Panc1 (cell line): ENCODE data around the gene RPS6KB1.

ENCODE experiments used
- CTCF ChIP-seq: fragments of 450-650 bp; IDR thresholded peaks from 2 replicates; pipeline ENCODE4 v1.5.1; 2017; ENCODE audit warnings: mild to moderate bottlenecking
- POLR2AphosphoS5 ChIP-seq: IDR thresholded peaks from 2 replicates; pipeline ENCODE4 v1.6.1; 2012; ENCODE audit warnings: mild to moderate bottlenecking, low read depth, low read length, moderate library complexity
- REST ChIP-seq, 2 experiments: IDR thresholded peaks; 2 replicates each; pipeline ENCODE4 v1.6.1; 2011 to 2012; ENCODE audit warnings: low read depth in 2 of 2, control low read depth in 1 of 2, low read length in 1 of 2, mild to moderate bottlenecking in 1 of 2, moderate library complexity in 1 of 2; ENCODE audit not compliant: insufficient read depth in 1 of 2
- TCF7L2 ChIP-seq: IDR thresholded peaks from 2 replicates; pipeline ENCODE4 v1.6.1; 2011; ENCODE audit warnings: mild to moderate bottlenecking, low read depth, low read length, inconsistent platforms

GRCh38 chr17:59903455-59903854 lies 10.5 kb downstream of the RPS6KB1 start:
- TF ChIP-seq CTCF: no peak
- TF ChIP-seq REST (IDR thresholded peaks at IDR 0.05; ENCODE audit: insufficient read depth in 1 of 2, low read depth in 2 of 2, low read length in 1 of 2): no peak
- TF ChIP-seq POLR2AphosphoS5: no peak
- no peak for TF ChIP-seq TCF7L2
